ENCODE data around the gene CASP8.
"Not testable (repeated sequence)": the region's sequence is repeated elsewhere in the genome, so short reads cannot be mapped to it uniquely, and the experiment has no call there.

Gene CASP8

GRCh38 chr2:201260302-201260800, at the start of gene CASP8:
Gene CASP8, plus strand, starts transcription at chr2:201260536. Its CDS starts 5,951 bp downstream, at chr2:201266487.
- no peak for DNase-seq (ENCODE audit: low spot score)

GRCh38 chr2:201215963-201216362, 44.4 kb upstream of the CASP8 start:
- no peak for DNase-seq (ENCODE audit: low spot score)

GRCh38 chr2:201216918-201217317, 43.4 kb upstream of the CASP8 start:
- no peak for DNase-seq (ENCODE audit: low spot score)

GRCh38 chr2:201218780-201219179, 41.6 kb upstream of the CASP8 start:
- no peak for DNase-seq (ENCODE audit: low spot score)

DNA sequence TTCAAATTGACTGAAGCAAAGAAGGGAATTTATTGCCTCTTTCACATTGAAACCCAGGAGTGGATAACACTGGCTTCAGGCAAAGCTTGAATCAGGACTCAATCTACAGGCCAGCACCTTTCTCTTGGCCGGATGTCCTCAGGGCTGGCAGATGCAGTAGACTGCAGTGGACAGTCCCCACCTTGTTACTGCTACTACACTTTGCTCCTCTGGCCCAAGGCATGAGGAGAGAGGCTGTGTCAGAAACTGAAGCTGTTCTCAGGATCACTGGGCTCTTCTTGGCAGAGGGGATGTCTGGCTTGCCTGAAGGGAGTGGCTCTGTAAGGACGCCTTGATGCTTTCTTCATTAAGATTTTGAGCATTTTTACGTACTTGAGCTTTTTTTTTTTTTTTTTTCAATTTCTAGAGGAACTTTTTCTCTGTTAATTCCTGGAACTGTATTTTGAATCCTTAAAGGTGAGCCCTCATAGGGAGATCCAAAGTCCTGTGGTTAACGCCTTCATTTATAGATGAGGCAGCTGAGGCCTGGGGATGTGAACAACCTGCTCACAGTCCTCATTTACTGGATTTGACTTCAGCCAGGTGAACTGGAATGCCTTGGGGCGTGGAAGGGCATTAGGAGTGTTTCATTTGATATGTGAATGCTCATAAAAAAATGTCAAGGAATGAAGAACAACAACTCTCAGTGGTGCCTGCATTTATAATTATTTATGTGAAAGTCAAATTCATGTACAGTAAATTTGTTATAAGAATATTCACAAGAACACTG, 40.8 kb upstream of the CASP8 start:
- DNase-seq (ENCODE audit: low spot score), result no peak

DNA sequence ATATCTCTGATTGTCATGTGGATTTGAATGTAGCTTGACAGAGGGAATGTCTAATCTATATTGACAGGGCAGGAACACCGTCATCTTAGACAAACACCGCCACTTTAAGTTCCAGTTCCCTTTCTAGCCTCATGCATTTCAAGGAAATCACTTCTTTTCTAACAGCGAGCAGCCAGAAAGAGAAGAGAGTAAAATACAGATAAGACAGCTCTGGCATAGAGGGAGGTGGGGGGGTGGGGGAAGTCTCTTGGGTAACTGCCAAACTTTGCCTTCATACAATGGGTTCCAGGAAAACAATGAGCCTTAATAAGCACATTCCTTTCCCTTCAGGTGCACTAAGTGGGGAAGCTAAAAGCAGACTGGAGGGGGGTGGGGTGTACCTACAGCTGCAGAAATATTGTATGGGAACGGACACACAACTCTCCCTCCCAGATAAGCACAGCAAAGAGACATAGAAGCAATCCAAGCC, 40.2 kb upstream of the CASP8 start:
- no peak for DNase-seq (ENCODE audit: low spot score)

DNA sequence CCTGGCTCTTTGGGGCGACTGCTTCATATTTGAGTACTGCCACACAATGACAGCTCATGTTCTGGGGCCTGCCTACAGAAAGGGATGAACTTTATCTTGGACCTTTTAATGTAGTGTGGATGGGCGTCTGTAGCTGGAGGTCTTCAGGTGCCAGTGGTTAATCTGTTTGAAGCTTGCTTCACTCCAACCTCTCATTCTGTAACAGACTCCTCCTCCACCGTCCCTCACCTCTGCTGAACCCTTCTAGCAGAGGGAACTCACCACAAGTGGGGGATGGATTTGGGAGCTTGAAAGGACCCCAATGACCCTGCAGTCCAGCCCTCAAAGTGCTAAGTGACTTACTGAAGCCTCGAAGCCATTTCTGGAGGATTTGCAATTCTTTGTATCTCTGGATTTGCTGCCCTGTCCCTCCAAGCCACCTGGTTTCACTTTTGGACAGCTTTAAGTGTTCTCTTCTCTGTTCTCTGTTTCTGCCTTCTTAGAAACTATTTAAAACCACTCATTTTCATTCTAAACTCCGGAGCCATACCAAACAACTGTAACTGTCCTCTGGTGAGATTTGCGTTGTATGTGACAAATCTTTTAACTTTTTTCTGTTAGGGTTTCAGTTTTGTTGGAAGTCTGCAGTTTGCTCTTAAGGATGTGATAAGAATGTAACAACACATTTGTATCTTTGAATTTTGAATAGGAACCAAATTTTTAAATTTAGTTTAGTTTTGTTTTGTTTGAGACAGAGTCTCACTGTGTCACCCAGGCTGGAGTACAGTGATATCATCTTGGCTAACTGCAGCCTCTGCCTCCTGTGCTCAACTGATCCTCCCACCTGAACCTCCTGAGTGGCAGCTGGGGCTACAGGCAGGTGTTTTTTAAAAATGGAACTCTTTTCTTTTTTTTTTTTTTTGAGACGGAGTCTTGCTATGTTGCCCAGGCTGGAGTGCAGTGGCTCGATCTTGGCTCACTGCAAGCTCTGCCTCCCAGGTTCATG, 37.0 kb upstream of the CASP8 start:
- no peak for DNase-seq (ENCODE audit: low spot score)

DNA sequence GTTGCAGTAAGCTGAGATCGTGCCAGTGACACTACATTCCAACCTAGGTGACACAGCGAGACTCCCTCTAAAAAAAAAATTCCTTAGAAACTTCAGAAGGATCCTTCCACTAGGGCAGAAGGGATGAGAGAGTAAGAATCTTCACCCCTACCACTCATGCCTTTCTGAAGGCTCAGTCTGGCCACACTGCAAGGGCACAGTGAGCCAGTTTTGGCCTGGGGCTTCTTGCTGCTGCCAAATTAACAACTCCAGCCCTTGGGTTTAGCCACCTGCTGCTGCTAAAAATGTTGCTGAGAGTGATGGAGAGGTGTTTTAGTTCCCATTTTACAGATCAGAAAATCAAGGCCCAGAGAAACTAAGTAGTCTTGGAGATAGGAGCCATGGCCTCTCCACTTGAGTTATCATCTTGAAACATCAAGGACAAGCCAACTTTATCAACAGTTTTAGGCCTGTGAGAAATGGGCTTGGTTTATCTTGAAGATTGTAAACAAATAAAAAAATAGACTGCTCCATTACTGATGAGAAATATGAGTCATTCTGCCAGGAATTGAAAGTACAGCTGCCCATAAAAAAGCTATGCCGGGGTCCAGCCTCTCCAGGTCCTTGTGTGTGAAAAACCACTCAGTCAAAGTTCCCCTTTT, 31.9 kb upstream of the CASP8 start:
- no peak for DNase-seq (ENCODE audit: low spot score)

- DNase-seq (ENCODE audit: low spot score), result no peak
Observed at GRCh38 chr2:201228912-201229290, 31.4 kb upstream of the CASP8 start.

DNA sequence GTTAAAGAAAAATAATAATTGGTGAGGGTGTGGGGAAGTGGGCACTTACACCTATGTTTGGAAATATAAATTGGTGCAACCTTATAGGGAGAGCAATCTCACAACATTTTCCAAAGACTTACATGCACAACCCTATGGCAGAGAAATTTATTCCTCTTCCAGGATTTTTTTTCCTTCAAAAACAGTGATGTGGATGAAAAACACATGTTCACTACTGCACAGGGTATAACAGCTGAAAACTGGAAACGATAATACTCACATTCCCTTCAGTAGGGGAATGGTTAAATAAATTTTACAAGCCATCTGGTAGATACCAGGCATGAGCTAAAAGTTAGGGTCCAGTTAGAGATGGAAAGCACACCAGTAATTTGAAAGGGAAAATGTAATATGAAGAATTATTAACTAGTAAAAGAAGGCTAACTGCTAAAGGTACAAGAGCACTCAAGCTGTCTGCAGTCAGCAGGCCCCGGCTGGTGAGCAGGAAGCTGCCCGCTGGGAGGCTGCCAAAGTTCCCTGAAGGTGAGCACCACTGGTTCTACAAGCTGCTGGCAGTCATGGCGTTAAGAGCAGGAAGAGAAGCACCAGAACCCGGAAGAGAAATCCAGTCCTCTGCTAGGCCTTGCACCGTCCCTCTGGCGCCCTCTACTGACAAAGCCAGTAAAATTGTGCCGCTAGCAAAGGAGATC, 28.4 kb upstream of the CASP8 start:
- peak; percentile 85 for DNase-seq (ENCODE audit: low spot score)

GRCh38 chr2:201232467-201232815, 27.9 kb upstream of the CASP8 start:
- no peak for DNase-seq (ENCODE audit: low spot score)

DNA sequence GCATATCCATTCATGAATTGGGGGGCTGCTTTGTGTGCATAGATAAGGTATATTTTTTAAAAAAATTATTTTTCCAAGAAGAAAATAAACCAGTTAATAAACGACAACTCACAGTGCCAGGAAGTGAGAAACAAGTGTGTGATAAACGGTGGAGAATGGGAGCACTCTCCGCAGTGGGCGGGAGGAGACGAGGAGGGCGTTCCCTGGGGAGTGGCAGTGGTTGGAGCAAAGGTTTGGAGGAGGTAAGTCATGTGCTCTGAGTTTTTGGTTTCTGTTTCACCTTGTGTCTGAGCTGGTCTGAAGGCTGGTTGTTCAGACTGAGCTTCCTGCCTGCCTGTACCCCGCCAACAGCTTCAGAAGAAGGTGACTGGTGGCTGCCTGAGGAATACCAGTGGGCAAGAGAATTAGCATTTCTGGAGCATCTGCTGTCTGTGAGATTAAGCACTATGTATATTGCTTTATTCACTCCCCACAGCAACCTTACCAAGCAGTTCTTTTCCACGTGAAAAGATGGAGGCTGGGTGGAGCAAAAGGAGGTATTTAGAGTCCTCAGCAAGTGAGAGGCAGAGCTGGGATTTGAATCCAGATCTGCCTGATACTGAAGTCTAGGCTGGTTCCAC, 27.0 kb upstream of the CASP8 start:
- no peak for DNase-seq (ENCODE audit: low spot score)

GRCh38 chr2:201233812-201234662, 26.3 kb upstream of the CASP8 start:
- DNase-seq (ENCODE audit: low spot score), result no peak

DNA sequence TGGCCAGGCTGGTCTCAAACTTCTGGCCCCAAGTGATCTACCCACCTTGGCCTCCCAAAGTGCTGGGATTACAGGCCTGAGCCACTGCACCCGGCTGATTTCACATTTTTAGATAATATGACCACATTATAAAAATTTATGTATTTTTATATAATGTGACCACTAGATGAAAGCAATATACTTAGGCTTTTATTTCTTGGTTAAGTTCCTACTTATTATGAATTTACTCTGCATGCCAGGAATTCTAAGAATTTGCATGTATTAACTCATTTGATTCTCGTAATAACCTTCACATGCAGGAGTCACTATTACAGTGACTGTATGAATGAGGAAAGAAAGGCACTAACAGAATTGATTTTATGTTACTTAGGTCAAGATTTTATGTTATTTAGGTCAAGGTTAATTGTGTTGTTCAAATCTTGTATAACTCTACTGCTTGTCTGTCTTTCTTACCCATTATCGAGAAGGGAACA, 25.6 kb upstream of the CASP8 start:
- no peak for DNase-seq (ENCODE audit: low spot score)

- no peak for DNase-seq (ENCODE audit: low spot score)
Observed at GRCh38 chr2:201235860-201236811, 24.2 kb upstream of the CASP8 start.

DNA sequence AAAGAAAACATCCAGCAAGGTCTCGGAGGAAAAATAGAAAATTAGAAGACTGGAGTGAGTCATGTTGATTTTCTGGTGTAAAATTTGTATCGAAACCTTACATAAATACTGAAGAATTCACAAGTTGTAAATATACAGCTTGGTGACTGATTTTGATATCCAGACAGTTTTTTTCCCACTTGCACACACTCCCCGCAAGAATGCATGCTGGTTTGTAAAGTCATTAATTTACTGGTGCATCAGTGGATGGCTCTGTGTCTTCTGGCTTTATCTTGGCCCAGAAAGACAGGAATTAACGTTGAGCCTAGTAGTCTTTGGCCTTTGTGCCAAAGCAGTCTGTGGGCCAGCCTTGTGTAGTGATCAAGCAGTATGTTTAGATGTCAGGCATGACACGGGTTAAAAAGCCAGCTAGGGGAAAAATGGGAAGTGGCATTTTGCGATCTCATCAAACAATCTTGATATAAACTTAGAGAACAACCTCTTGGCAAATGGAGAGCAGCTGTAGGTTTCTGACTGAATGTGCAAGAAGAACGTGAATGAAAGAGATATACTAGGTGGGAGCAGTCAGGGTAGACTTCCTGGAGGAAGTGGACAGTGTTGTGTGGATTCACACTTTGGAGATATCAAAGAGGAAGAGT, 22.7 kb upstream of the CASP8 start:
- no peak for DNase-seq (ENCODE audit: low spot score)

GRCh38 chr2:201239167-201239935, 21.0 kb upstream of the CASP8 start:
- DNase-seq (ENCODE audit: low spot score), result not testable (repeated sequence)
